Retinal pigment epithelial cell (primary cell): ENCODE results near the gene KIR2DL4.

ENCODE experiments used
- DNase-seq: peaks from one replicate; pipeline ENCODE4 v3.0.0-alpha.2; 2010; ENCODE audit warnings: low read depth
- H3K4me3 ChIP-seq: 2 replicates; pipeline ENCODE4 v1.5.1; 2011; ENCODE audit warnings: mild to moderate bottlenecking, low read length, control low read depth, moderate library complexity
- CTCF ChIP-seq: conservative IDR thresholded peaks from 2 replicates; pipeline ENCODE4 v1.5.1; 2011; ENCODE audit warnings: low read depth, low read length, control low read depth, inconsistent platforms

KIR2DL4 gene

GRCh38 chr19:54790711-54791110, 12.7 kb upstream of the KIR2DL4 start:
- TF ChIP-seq CTCF, result no peak
- H3K4me3 ChIP-seq, result no peak overlapping the region
- DNase-seq, result no peak

GRCh38 chr19:54791476-54791875, 11.9 kb upstream of the KIR2DL4 start:
- no peak overlapping the region for H3K4me3 ChIP-seq
- TF ChIP-seq CTCF, result no peak
- no peak for DNase-seq

GRCh38 chr19:54792814-54793213, 10.6 kb upstream of the KIR2DL4 start:
- no peak overlapping the region for H3K4me3 ChIP-seq
- no peak for TF ChIP-seq CTCF
- DNase-seq, result no peak

GRCh38 chr19:54795758-54796157, 7.7 kb upstream of the KIR2DL4 start:
- no peak overlapping the region for H3K4me3 ChIP-seq
- TF ChIP-seq CTCF, result no peak
- DNase-seq, result no peak

- no peak for DNase-seq
- no peak for TF ChIP-seq CTCF
- no peak overlapping the region for H3K4me3 ChIP-seq
Measured at GRCh38 chr19:54804101-54804500, 691 bp downstream of the KIR2DL4 start.

- H3K4me3 ChIP-seq, result no peak overlapping the region
- no peak for TF ChIP-seq CTCF
- no peak for DNase-seq
Measured at GRCh38 chr19:54804571-54804970, 1.2 kb downstream of the KIR2DL4 start.

GRCh38 chr19:54805665-54806515, 2.5 kb downstream of the KIR2DL4 start:
- no peak for TF ChIP-seq CTCF
- no peak overlapping the region for H3K4me3 ChIP-seq
- DNase-seq, result no peak
